Osteocyte (in vitro differentiated cells): ENCODE data around the gene IVD. TPM values are rescaled to one million over a fixed set of nuclear protein-coding genes. Genes with fewer than 3 reads are reported as not detected.

Source experiments
- DNase-seq: peaks from one replicate; pipeline ENCODE4 v3.0.0; 2021; ENCODE audit warnings: mixed read lengths; ENCODE audit not compliant: unreplicated experiment; ENCODE audit errors: extremely low spot score
- H3K27ac Mint-ChIP-seq: one replicate; pipeline ENCODE4 v1.8.0; 2021; ENCODE audit warnings: mild to moderate bottlenecking, mixed read lengths; ENCODE audit not compliant: unreplicated experiment
- H3K27me3 Mint-ChIP-seq: one replicate; pipeline ENCODE4 v1.8.0; 2021; ENCODE audit warnings: mixed read lengths; ENCODE audit not compliant: unreplicated experiment
- H3K36me3 Mint-ChIP-seq: one replicate; pipeline ENCODE4 v1.8.0; 2021; ENCODE audit warnings: mixed read lengths; ENCODE audit not compliant: unreplicated experiment
- H3K4me1 Mint-ChIP-seq: one replicate; pipeline ENCODE4 v1.8.0; 2021; ENCODE audit warnings: mixed read lengths; ENCODE audit not compliant: unreplicated experiment
- H3K4me3 Mint-ChIP-seq: one replicate; pipeline ENCODE4 v1.8.0; 2021; ENCODE audit warnings: mild to moderate bottlenecking, moderate library complexity, mixed read lengths; ENCODE audit not compliant: unreplicated experiment
- H3K9me3 Mint-ChIP-seq: one replicate; pipeline ENCODE4 v1.8.0; 2021; ENCODE audit warnings: mixed read lengths; ENCODE audit not compliant: unreplicated experiment
- CTCF ChIP-seq: fragments of 200-600 bp; sonication (generic); IDR thresholded peaks from 2 replicates; pipeline ENCODE4 v1.5.0; 2021; ENCODE audit warnings: antibody characterized with exemption, mild to moderate bottlenecking, moderate library complexity
- total RNA-seq: library from RNA; stranded (reverse); gene quantifications from 2 replicates; pipeline ENCODE4 v1.2.1, GENCODE V29; 2021

Gene IVD
- total RNA-seq, 1 donor from 2014 or later, result 62.0 TPM

DNA sequence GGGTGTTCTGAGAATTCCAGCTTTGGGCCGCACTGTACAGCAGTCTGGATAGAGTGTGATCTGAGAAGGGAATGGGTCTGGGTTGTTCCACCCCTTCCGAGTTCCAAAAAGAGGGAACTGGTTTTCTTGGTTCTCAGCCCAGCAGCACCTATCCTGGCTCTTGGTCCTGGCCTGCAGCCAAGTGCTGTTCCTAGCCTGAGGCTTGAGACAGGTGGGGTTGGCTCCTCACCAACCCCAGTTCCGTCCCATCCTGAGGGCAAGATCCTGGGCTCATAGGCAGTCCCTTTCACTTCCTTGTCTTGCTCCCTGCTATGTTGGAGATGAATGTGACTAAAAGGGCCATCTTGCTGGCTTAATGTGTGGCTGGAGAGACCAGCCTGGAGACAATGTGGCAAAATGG, 15.2 kb downstream of the IVD start:
- no peak for TF ChIP-seq CTCF
- H3K27me3 Mint-ChIP-seq, result no peaks in the 10 kb centered on the region
- peaks cover 9% of the 10 kb centered on the region for H3K36me3 Mint-ChIP-seq
- no peak overlapping the region for H3K27ac Mint-ChIP-seq
- no peak for DNase-seq
- no peak overlapping the region for H3K4me3 Mint-ChIP-seq
- no peaks in the 10 kb centered on the region for H3K9me3 Mint-ChIP-seq
- H3K4me1 Mint-ChIP-seq, result peaks cover 12% of the 10 kb centered on the region

GRCh38 chr15:40421246-40422157, 15.9 kb downstream of the IVD start:
- Mint-ChIP-seq H3K4me3 (no peak overlapping the region), H3K36me3 (peaks cover 9% of the 10 kb centered on the region), H3K27me3 (no peaks in the 10 kb centered on the region), H3K9me3 (no peaks in the 10 kb centered on the region), H3K4me1 (peaks cover 12% of the 10 kb centered on the region), H3K27ac (no peak overlapping the region)
- DNase-seq, result peak; percentile 90
- peak; percentile 89 for TF ChIP-seq CTCF

- no peak for DNase-seq
- H3K36me3 Mint-ChIP-seq, result no peaks in the 10 kb centered on the region
- no peak overlapping the region for H3K4me3 Mint-ChIP-seq
- H3K9me3 Mint-ChIP-seq, result no peaks in the 10 kb centered on the region
- TF ChIP-seq CTCF, result no peak
- H3K27me3 Mint-ChIP-seq, result peaks cover 9% of the 10 kb centered on the region
- no peak overlapping the region for H3K27ac Mint-ChIP-seq
- peaks cover 12% of the 10 kb centered on the region for H3K4me1 Mint-ChIP-seq
Measured at GRCh38 chr15:40424483-40425115, 19.0 kb downstream of the IVD start.

DNA sequence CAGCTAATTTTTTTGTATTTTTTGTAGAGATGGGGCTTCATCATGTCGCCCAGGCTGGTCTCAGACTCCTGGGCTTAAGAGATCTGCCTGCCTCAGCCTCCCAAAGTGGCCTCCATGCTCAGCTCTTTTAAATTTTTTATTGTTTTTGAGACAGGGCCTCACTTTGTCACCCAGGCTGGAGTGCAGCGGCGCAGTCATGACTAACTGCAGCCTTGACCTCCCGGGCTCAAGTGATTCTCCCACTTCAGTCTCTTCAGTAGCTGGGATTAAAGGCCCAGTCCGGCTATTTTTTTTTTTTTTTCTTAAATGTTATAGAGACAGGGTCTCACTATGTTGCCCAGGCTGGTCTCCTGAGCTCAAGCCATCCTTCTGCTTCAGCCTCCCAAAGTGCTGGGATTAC, 20.1 kb downstream of the IVD start:
- H3K4me3 Mint-ChIP-seq, result no peak overlapping the region
- no peak overlapping the region for H3K27ac Mint-ChIP-seq
- peaks cover 19% of the 10 kb centered on the region for H3K27me3 Mint-ChIP-seq
- no peaks in the 10 kb centered on the region for H3K36me3 Mint-ChIP-seq
- H3K9me3 Mint-ChIP-seq, result no peaks in the 10 kb centered on the region
- DNase-seq, result no peak
- peaks cover 10% of the 10 kb centered on the region for H3K4me1 Mint-ChIP-seq
- TF ChIP-seq CTCF, result no peak

- Mint-ChIP-seq H3K4me3 (no peak overlapping the region), H3K27me3 (peaks cover 19% of the 10 kb centered on the region), H3K9me3 (no peaks in the 10 kb centered on the region), H3K4me1 (no peaks in the 10 kb centered on the region), H3K27ac (no peak overlapping the region), H3K36me3 (no peaks in the 10 kb centered on the region)
- TF ChIP-seq CTCF, result no peak
- no peak for DNase-seq
Measured at GRCh38 chr15:40427188-40427587, 21.6 kb downstream of the IVD start.
